Liver (tissue), 9 donors: ENCODE measurements around the gene CLIC6. TPM values are rescaled to one million over a fixed set of nuclear protein-coding genes. Genes with fewer than 3 reads are reported as not detected.

Source experiments
- DNase-seq: peaks from one replicate; pipeline ENCODE4 v3.0.0-alpha.2; 2017; ENCODE audit warnings: low spot score
- H3K27ac ChIP-seq, 2 donors: one replicate each; pipeline ENCODE4 v1.7.0; 2013; ENCODE audit warnings: inconsistent platforms in 2 of 2, low read length in 2 of 2, control low read depth in 1 of 2, low read depth in 1 of 2, mild to moderate bottlenecking in 1 of 2
- H3K27me3 ChIP-seq, 4 donors: one replicate each; pipeline versions ENCODE4 v1.6.1 to v1.7.0; 2013; ENCODE audit warnings: low read length in 3 of 4, inconsistent platforms in 1 of 4, mild to moderate bottlenecking in 1 of 4, moderate library complexity in 1 of 4; ENCODE audit not compliant: control insufficient read depth in 4 of 4, insufficient read depth in 4 of 4
- H3K36me3 ChIP-seq, 4 donors: one replicate each; pipeline versions ENCODE4 v1.6.1 to v1.7.0; 2013; ENCODE audit warnings: low read length in 3 of 4, mild to moderate bottlenecking in 3 of 4, low read depth in 1 of 4, moderate library complexity in 1 of 4; ENCODE audit not compliant: control insufficient read depth in 4 of 4, insufficient read depth in 3 of 4
- H3K4me1 ChIP-seq, 4 donors: one replicate each; pipeline versions ENCODE4 v1.6.1 to v1.7.0; 2013; ENCODE audit warnings: low read length in 3 of 4, mild to moderate bottlenecking in 3 of 4, moderate library complexity in 1 of 4; ENCODE audit not compliant: control insufficient read depth in 4 of 4, insufficient read depth in 4 of 4
- H3K4me3 ChIP-seq, 3 donors: one replicate each; pipeline versions ENCODE4 v1.6.1 to v1.7.0; 2013; ENCODE audit warnings: low read length in 3 of 3, control low read depth in 1 of 3, low read depth in 1 of 3, mild to moderate bottlenecking in 1 of 3
- H3K9ac ChIP-seq, 2 donors: one replicate each; pipeline ENCODE4 v1.7.0; 2013; ENCODE audit warnings: low read length in 2 of 2, mild to moderate bottlenecking in 2 of 2, moderate library complexity in 2 of 2, control low read depth in 1 of 2, low read depth in 1 of 2
- H3K9me3 ChIP-seq, 4 donors: one replicate each; pipeline versions ENCODE4 v1.6.1 to v1.7.0; 2013; ENCODE audit warnings: low read length in 3 of 4; ENCODE audit not compliant: control insufficient read depth in 4 of 4
- ATF3 ChIP-seq: IDR thresholded peaks from 2 replicates; pipeline ENCODE4 v1.6.1; 2016; ENCODE audit warnings: antibody characterized with exemption
- CTCF ChIP-seq: fragments of 150-350 bp; IDR thresholded peaks from 2 replicates; pipeline ENCODE4 v1.5.1; 2017; ENCODE audit warnings: improper control_type of control experiment, low read depth, low read length; ENCODE audit not compliant: missing input control
- EGR1 ChIP-seq, 2 donors: IDR thresholded peaks; 2 replicates each; pipeline ENCODE4 v1.6.1; 2016 to 2018; ENCODE audit warnings: antibody characterized with exemption in 2 of 2, low read depth in 2 of 2
- FOXA1 ChIP-seq: IDR thresholded peaks from 2 replicates; pipeline ENCODE4 v1.6.1; 2016; ENCODE audit warnings: antibody characterized with exemption
- FOXA2 ChIP-seq: IDR thresholded peaks from 2 replicates; pipeline ENCODE4 v1.6.1; 2016; ENCODE audit warnings: antibody characterized with exemption
- GABPA ChIP-seq, 2 donors: IDR thresholded peaks in 1 of 2; conservative IDR thresholded peaks in 1 of 2; 2 replicates each; pipeline ENCODE4 v1.6.1; 2016; ENCODE audit warnings: antibody characterized with exemption in 2 of 2, mild to moderate bottlenecking in 1 of 2, moderate library complexity in 1 of 2
- JUND ChIP-seq, 2 donors: IDR thresholded peaks; 2 replicates each; pipeline ENCODE4 v1.6.1; 2016; ENCODE audit warnings: antibody characterized with exemption in 2 of 2
- MAX ChIP-seq: IDR thresholded peaks from 2 replicates; pipeline ENCODE4 v1.6.1; 2016; ENCODE audit warnings: antibody characterized with exemption
- NR2F2 ChIP-seq: IDR thresholded peaks from 2 replicates; pipeline ENCODE4 v1.6.1; 2016; ENCODE audit warnings: antibody characterized with exemption
- RAD21 ChIP-seq, 2 donors: IDR thresholded peaks; 2 replicates each; pipeline ENCODE4 v1.6.1; 2016; ENCODE audit warnings: antibody characterized with exemption in 2 of 2, mild to moderate bottlenecking in 2 of 2
- RXRA ChIP-seq, 2 donors: IDR thresholded peaks; 2 replicates each; pipeline ENCODE4 v1.6.1; 2017 to 2018; ENCODE audit warnings: antibody characterized with exemption in 2 of 2, mild to moderate bottlenecking in 1 of 2
- SP1 ChIP-seq: IDR thresholded peaks from 2 replicates; pipeline ENCODE4 v1.6.1; 2018; ENCODE audit warnings: antibody characterized with exemption, mild to moderate bottlenecking
- TAF1 ChIP-seq: conservative IDR thresholded peaks from 2 replicates; pipeline ENCODE4 v1.6.1; 2016; ENCODE audit warnings: antibody characterized with exemption, mild to moderate bottlenecking
- ZBTB33 ChIP-seq: IDR thresholded peaks from 2 replicates; pipeline ENCODE4 v1.6.1; 2016; ENCODE audit warnings: antibody characterized with exemption
- WGBS: extraction: QIAGEN DNeasy Blood & Tissue Kit; methylation state at CpG from one replicate; pipeline ENCODE4 v1.1.7; 2013; 5-methylcytosine and 5-hydroxymethylcytosine counted together
- polyA plus RNA-seq, 2 donors: library from polyadenylated mRNA; stranded (reverse) in 1 of 2; unstranded in 1 of 2; fragments of 200-250 nt in 1 of 2; fragments of >200 nt in 1 of 2; fragmentation: Nextera tagmentation in 1 of 2; extraction: Ambion mirVana in 1 of 2; gene quantifications; one replicate each; pipeline versions ENCODE4 v1.2.1 to v1.2.3, GENCODE V29; 2013 to 2015
- total RNA-seq, 2 donors: library from RNA; depleted of rRNA; stranded (reverse); fragments of >200 nt; gene quantifications; one replicate each; pipeline ENCODE4 v1.2.3, GENCODE V29; 2014
- donor health status: healthy.
- donor health status: healthy.
- donor health status: healthy.
- donor health status: healthy.
- donor health status: healthy.

The CLIC6 gene
- total and polyA plus RNA-seq, 4 donors, result 0.05 to 0.59 (median 0.23) TPM

GRCh38 chr21:34701726-34702125 is 32.9 kb downstream of the CLIC6 start:
- Histone ChIP-seq H3K9me3 (no peaks in the 10 kb centered on the region), H3K9ac (no peak overlapping the region), H3K4me1 (no peaks in the 10 kb centered on the region), H3K27me3 (peaks cover 0 to 3% (median 0%) of the 10 kb centered on the region in 4 donors), H3K36me3 (no peaks in the 10 kb centered on the region), H3K27ac (no peak overlapping the region), H3K4me3 (no peak overlapping the region)
- no peak for TF ChIP-seq TAF1
- no peak for TF ChIP-seq ATF3
- no peak for TF ChIP-seq SP1
- TF ChIP-seq ZBTB33, result no peak
- TF ChIP-seq FOXA1, result no peak
- no peak for TF ChIP-seq CTCF
- TF ChIP-seq MAX, result no peak
- TF ChIP-seq JUND (IDR thresholded peaks at IDR 0.05), result no peak
- no peak for TF ChIP-seq EGR1 (IDR thresholded peaks at IDR 0.05; ENCODE audit: low read depth in 2 of 2)
- TF ChIP-seq RXRA (IDR thresholded peaks at IDR 0.05), result no peak
- no peak for TF ChIP-seq NR2F2
- WGBS, result 90% methylated on average over 8 of the region's 8 CpGs
- no peak for DNase-seq

GRCh38 chr21:34702341-34703170 is 33.8 kb downstream of the CLIC6 start:
- peaks cover 0 to 3% (median 0%) of the 10 kb centered on the region in 4 donors for H3K27me3 ChIP-seq
- H3K4me3 ChIP-seq, result no peak overlapping the region
- DNase-seq, result no peak
- 85% methylated on average over 22 of the region's 22 CpGs for WGBS
- no peaks in the 10 kb centered on the region for H3K9me3 ChIP-seq
- TF ChIP-seq SP1, result no peak
- TF ChIP-seq MAX, result no peak
- no peak for TF ChIP-seq TAF1
- TF ChIP-seq RXRA (IDR thresholded peaks at IDR 0.05), result no peak
- TF ChIP-seq RAD21 (IDR thresholded peaks at IDR 0.05), result no peak
- TF ChIP-seq ZBTB33, result no peak
- no peak for TF ChIP-seq FOXA2
- no peak for TF ChIP-seq EGR1 (IDR thresholded peaks at IDR 0.05; ENCODE audit: low read depth in 2 of 2)
- TF ChIP-seq GABPA (IDR thresholded peaks at IDR 0.05 in 1 of 2, conservative IDR thresholded peaks at IDR 0.05 in 1 of 2), result no peak
- no peaks in the 10 kb centered on the region for H3K36me3 ChIP-seq
- H3K4me1 ChIP-seq, result no peaks in the 10 kb centered on the region
- no peak overlapping the region for H3K9ac ChIP-seq
- H3K27ac ChIP-seq, result no peak overlapping the region
